HL-60/S4 (cell line): ENCODE results near the gene MAD2L1.
"Not testable (repeated sequence)": the region's sequence is repeated elsewhere in the genome, so short reads cannot be mapped to it uniquely, and the experiment has no call there.

Source experiments
- in situ Hi-C: fragments of 300-500 bp; cut with MboI; formaldehyde crosslinking; loops from 2 replicates; pipeline ENCODE4 v1.14.3; 2022; ENCODE audit warnings: low sequenced_read_pairs

The MAD2L1 gene

DNA sequence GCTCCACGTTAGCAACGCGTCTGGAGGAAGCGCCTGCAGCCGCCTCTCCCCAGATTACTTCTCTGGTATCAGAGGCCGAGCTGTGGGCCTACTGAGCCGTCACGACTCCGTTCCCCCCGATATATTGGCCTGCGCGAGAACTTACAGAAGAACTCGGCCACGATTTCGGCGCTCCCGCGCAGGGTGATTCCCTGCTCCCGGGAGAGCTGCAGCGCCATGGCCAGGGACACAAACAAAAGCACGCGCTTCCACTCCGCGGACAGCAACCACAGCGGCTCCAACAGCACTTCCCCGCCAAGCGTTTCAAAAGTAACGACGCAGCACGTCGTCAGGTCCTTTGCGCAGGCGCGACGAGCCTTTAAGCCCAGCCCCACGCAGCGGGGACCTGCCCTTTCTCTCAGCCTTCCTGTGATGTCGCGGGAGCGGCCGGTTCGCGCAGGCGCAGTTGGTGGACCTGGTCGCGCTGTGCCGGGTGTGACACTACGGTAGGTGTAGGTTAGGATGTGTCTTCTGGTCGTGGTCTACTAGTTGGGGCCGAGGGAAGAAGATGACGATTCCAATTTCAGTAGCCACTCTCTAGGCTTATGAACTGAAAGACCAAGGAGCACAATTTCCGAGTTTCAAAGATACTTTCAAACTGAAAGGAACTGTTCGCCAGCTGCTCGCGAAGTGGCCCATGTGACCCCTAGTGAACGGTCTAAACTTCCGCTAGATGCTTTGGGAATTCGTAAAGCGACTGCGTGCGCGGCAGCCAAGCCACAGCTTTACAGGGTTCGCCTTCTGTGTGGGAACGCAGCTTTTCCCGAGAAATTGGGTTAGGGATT lies at the start of gene MAD2L1:
Gene MAD2L1, minus strand, starts transcription at position 332 of the 824 bp plus-strand sequence. Its CDS starts 114 bp downstream, at position 218.
- in situ Hi-C loops: no loop called here

DNA sequence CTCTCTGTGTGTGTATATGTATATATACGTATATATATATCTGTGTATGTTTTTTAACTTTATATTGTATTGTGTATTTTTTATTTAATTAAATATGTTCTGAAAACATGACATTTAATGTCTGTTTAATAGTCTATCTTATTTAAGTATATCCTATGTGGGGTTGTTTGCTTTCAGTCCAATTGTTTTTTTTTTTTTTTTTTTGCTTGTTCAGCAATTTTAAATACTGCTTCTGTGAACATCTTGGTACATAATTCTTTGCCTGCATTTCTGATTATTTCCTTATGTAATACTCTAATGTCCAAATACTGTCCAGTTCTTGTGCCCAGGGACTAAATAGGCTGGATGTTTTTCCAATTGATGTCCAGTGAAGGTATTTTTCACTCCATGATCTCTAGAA lies 45.1 kb upstream of the MAD2L1 start:
- in situ Hi-C loops: no loop called here

DNA sequence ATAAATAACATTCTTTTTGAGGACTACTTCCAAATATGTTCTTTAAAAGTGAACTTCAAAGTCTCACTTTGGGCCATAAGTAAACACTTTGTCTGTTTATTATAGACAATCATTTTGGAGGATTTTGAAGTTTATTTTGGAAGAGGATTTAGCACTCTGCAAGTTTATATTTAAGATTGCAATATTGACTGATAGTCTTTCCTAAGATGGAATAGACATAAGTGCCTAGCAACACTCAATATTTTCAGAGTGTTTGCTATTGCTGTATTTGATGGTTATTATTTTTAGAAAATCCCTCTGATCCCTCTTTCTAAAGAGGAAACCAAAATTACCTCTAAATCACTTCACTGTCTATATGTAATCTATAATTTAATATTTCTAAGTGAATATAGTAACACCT lies 42.8 kb upstream of the MAD2L1 start:
- in situ Hi-C loops: no loop called here

DNA sequence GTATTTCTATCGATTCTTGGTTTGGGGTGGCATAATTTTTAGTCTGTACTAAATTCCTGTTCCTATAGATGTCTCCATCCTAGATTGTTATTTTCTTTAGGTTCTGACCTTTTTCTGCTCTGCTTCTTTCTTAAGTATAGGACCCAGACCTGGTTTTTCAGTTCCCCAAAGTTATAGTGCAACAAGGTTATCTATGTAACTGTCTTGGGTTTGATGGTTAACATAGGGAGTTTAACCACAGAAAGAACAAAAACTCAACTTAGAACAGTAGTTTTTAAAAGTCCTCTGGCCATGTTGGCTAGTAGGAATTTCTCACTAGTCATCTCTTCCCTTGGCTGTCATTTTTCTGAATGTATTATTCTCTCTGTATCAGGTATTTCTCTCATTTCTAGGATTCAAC lies 38.8 kb upstream of the MAD2L1 start:
- in situ Hi-C loops: no loop called here

DNA sequence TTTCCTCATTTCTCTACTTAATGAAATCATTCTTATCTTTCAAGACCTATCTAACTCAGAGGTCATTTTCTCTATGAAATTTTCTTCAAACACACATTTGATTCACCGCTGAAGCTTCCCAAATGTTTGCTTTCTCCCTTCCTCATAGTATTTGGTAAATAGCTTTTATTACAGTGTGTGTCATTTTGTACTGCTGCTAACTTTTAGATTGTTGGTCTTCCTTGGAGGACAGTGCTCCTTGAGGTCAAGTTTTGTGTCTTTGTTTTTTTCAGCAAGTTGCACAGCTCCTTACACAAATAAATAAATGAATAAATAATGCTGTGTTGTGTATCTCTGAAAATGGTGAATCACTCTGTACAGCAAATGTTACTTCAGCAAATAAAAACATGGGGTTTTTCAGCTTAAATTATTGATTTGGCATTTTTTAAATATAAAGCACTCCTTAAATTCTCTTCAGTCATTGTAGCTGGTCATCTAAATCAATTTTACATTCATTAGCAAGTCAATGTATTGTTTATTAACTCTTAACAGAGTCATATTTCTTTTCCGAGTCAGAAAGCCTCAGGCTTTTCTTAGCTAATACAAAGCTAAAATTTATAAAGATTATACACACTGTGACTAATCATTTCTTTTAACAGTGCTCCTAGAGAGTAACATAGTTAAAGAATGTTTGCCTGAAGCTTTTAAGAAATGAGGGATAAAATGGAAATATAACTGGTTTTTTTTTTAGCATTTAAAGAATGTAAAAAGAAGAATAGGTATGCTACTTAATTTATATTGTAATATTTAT lies 30.1 kb upstream of the MAD2L1 start:
- in situ Hi-C loops: no loop called here

DNA sequence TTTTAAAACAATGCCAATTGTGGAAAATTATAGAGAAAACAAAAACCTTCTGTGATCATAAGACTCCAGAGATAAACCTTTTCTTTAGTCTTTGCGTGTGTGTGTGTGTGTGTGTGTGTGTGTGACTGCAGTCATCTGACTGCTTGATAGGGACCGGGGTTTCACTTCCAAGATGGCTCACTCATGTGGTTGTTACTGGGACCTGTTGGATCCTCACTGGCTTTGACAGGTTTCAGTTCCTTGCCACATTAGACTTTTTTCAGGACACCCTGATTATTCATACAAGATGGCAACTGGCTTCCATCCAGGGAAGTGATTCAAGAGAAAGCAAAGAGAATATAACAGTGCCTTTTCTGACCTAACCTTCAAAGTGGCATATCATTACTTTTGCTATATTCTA lies 21.9 kb upstream of the MAD2L1 start:
- in situ Hi-C loops: no loop called here

DNA sequence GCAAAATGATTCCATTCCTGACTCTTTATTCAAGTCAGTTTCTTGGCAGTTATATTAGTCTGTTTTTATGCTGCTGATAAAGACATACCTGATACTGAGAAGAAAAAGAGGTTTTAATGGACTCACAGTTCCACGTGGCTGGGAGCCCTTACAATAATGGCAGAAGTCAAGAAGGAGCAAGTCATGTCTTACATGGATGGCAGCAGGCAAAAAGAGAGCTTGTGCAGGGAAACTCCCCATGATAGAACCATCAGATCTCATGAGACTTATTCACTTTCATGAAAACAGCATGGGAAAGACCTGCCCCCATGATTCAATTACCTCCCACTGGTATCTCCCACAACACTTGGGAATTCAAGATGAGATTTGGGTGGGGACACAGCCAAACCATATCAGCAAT lies 21.4 kb upstream of the MAD2L1 start:
- in situ Hi-C loops: not testable (repeated sequence)

DNA sequence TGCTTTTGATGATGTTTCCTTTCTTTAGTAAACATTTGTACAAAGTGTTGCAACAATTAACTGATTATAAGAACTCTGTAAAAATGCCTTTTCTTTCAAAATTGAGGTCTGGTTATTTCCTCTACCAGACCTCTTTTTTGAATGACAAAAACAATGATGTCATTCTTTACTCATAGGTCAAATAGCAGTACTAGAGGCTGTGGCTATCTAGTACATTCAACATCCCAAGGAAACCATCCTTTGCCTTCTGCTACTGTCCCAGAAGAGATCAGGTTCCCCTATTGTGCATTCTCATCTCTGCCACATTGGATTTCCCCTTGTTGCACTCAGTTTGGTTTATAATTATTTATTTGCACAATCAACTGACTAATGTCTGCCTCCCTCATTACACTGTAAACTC lies 19.1 kb upstream of the MAD2L1 start:
- in situ Hi-C loops: no loop called here

DNA sequence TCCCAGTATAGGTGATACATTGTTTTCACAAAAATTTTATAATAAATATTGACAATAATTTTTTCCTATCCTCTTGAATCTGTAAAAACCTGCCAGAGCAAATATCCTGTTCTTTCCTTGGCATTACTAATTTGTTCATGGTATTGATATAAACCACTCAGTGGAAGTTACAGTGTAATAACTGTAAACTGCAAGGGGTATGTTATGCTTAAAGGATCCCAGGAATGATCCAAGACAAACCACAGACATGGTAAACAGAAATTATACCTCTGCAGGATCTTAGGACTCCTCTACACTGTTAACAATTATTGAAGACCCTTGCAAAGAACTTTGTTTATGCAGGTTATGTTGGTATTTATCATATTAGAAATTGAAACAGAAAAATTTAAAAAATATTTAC lies 17.7 kb upstream of the MAD2L1 start:
- in situ Hi-C loops: no loop called here

DNA sequence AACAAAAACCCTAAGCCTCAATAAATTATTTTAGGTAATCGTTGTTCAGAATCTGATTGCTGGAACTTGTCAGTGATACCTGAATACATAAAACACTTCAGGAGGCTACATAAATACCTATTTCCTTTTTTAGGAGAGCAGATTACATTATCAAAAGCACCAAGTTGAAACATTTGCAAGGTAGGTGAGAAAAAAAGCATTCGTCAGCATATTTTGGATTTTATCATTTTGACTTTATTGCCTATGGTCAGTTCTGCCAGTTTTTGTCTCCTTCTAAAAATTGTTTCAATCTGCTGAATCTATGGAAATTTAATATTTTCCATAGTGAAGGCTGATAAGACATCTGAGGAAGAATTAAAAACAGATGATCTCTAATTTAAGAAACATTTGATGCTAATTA lies 16.5 kb upstream of the MAD2L1 start:
- in situ Hi-C loops: no loop called here

DNA sequence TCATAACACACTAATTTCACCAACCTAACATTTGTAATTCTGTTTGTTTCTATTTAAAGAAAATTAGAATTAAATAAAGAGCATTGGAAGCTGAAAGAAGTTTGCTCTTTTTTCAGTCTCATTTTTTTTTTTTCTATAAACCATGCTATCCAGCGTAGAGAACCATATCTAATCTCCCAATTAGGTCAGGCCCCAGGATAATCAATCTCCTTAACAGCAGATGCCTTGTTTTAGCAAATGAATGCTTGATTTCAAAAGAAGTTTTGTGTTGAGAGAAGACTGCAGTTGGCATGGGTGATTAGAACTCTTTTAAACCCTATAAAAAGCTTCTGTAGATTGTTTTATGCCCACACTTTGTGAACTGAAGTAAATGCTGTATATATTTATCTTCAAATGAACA lies 15.6 kb upstream of the MAD2L1 start:
- in situ Hi-C loops: no loop called here

DNA sequence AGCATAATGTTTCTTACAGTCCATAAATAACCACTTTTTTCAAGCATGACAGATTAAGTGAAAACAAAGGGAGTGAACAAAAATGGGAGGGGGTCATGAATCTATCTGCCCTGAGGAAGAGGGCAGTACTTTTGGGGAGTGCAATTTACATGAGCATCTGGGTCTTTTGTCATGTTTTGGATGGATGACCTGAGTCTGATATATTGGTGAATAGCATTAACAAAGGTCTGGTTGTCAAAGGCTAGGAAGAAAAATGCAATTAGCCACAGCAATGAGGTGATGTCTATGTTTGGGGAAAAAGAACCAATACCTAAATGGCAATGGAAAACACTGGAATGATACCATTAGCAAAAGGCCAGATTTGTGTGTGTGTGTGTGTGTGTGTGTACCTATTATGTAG lies 15.1 kb upstream of the MAD2L1 start:
- in situ Hi-C loops: no loop called here

DNA sequence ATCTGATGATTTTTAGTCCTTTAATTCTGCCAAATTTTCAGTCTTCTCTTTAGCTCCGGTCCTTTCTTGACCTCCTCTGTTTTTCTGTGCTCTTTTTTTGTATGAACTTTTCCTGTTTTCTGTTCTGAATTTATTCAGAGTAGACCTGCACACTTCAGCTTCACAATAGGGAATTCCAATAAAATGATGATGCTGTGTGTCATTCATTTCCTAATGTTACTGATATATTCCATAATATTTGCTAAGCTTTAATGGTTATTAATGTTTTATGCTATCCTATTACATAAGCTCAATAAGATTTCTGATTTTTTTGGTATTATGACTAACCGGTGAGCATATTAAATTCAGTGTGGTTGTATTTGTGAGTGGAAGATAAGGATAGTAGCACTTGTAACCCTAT lies 13.9 kb upstream of the MAD2L1 start:
- in situ Hi-C loops: no loop called here

DNA sequence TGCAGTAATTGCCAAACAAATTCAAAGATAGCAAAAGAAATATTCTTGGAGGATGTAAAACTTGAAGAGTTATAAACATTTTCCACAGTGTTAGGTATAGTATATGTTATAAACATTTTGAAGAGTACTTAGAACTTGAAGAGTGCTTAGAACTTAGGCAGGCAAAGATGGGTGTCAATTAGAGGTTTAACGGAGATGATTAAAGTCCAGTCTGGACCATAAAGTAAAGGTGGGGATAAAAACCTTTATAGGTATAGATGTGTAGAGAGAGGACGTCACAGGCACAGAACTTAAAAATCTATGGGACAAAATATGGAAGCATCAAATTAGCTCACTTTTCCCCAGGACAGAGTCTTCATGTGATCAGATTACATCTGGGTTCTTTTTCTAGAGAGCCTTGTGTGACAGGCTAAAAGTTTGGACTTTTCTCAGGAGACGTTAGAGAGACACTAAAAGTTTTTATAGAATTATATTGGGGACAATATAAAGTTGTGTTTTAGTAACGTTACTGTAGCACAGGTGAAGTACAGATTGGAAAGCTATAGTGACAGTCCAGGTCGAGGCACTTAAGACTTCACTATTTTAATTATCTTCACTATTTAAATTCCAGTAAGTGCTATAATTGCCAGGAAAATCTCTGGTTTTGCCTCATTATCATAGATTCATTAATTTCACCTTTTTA lies 13.3 kb upstream of the MAD2L1 start:
- in situ Hi-C loops: no loop called here

DNA sequence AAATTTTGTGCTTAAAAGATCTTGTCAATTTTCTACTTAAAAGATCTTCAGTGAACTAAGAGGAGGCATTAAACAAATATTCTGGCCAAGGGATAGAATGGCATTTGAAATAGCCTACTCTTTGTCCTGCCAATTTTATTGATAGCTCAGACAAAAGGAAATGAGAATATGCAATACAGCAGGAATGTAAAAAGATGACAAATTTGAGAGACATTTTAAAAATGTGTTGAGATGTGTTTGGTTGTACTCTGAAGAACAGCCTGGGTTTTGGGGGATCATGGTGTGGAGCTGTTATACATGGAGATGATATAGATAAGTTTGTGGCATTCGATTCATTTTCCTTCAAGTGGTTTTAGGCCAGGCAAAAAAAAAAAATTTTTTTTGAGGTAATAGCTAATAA lies 11.6 kb upstream of the MAD2L1 start:
- in situ Hi-C loops: no loop called here

DNA sequence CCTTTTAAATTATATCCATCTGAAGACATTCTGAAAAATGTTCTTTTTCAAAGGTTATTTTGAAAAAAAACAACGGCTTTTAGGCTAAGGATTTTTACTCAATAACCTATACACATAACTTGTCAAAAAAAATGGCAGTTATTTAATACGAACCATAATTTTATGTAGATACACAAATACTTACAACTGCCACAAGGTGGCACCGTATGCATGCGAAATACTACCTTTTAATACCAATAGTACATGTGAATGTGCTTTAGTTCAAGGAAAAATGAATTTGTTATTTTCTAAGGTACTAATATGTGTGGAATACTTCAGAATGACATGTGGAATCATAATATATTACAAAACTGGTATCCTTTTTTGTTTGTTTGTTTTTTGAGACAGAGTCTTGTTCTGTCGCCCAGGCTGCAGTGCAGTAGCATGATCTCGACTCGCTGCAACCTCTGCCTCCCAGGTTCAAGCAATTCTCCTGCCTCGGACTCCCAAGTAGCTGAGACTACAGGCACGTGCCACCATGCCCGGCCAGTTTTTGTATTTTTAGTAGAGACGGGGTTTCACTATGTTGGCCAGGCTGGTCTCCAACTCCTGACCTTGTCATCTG lies 4.6 kb upstream of the MAD2L1 start:
- in situ Hi-C loops: no loop called here

DNA sequence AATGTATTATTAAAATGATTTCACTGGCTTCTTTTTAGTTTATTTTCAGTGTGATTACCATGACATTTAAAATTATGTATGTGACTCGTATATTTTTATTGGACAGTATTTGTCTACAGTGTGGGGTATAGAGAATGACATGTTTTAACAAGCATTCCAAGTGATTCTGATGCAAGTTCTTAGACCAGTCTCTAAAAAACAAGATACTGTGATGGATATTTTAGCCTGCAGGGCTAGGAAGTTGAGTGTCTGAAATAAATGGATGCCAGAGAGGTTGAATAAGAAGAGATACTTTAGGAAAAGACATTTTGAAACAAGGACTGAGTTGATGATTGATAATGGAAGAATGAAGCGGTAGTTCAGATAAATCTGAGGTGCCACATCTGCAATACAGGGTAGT lies 3.5 kb upstream of the MAD2L1 start:
- in situ Hi-C loops: no loop called here

DNA sequence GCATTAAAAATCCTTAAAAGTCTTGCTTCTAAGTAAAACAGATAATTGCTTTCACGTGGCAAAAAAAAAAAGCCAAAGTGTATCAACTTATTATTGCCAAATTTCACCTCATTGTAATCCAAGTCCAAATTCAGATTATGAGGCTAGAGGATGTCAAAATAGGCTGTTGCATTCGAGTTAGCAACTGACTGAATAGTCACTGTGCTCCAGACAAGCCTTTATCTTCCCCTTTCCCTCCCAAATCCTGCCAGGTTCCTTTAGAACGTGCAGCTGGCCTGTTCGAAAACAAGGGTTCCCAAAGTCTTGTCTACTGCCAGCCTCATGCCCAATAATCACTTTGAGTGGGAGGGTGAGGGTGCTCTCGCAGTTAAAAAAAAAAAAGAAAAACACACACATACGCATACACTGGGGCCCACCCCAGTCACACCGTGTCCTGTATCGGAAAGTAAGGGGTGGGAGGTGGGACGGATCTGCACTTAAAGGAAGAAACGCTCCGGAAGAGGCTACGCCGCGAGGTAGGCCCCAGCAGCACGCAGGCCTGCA lies 603 bp downstream of the MAD2L1 start:
- in situ Hi-C loops: no loop called here

DNA sequence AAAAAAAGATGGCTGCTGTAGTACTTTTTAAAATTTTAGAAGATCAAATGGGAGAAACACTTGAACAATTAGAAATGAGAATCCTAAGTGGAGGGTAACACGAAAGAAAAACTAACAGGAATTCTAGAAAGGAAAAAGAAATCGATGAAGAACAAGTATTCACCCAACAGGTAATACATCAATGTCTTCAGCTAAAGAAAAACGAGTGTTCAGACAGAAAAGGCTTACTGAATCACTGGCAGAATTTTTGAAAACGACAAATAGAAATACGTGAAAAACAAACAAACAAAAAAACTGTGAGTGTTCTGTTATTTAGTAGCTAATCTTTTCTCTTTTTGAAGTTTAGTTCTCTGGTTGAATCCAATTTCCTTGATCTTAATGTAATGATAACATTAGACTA lies 1.8 kb downstream of the MAD2L1 start:
- in situ Hi-C loops: no loop called here

DNA sequence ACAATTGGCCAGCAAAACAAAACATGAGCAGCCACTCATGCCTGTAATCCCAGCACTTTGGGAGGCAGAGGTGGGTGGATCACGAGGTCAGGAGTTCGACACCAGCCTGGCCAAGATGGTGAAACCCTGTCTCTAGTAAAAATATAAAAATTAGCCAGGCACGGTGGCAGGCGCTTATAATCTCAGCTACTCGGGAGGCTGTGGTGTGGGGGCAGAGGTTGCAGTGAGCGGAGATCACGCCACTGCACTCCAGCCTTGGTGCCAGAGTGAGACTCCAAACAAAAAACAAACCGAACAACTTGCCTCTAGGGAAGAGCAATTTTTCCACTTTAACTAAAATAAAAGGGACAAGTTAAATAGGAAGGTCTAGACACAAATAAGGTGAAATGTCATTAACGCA lies 2.9 kb downstream of the MAD2L1 start:
- in situ Hi-C loops: not testable (repeated sequence)

DNA sequence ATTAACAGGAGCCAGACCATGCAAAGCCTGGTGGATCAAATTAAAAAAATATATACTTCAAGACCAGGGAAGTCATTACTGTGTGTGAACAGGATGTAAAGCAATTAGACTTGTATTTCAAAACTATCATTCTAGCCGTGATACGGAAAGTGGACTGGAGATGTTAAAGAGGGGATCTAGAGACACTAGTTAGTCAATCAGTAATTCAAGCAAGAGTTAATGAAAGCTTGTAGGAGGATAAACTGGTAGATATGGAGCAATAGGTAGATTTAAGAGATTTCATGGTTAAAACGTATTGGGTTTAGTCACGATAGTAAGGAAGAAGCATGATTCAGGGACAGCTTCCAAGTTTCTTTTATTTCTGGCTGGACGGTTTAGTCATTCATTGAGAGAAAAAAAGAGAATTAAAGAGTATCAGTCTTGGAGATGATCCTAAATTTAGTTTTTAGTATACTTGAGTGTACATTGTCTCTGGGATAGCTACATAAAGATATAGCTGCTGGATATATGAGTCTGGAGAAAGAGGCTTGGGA lies 3.9 kb downstream of the MAD2L1 start:
- in situ Hi-C loops: no loop called here
